Fibroblast of skin of right quadriceps (primary cell): ENCODE results near the gene KEAP1.

Experiments used
- DNase-seq: peaks from one replicate; pipeline ENCODE4 v3.0.0-alpha.2; 2013

KEAP1 gene

DNA sequence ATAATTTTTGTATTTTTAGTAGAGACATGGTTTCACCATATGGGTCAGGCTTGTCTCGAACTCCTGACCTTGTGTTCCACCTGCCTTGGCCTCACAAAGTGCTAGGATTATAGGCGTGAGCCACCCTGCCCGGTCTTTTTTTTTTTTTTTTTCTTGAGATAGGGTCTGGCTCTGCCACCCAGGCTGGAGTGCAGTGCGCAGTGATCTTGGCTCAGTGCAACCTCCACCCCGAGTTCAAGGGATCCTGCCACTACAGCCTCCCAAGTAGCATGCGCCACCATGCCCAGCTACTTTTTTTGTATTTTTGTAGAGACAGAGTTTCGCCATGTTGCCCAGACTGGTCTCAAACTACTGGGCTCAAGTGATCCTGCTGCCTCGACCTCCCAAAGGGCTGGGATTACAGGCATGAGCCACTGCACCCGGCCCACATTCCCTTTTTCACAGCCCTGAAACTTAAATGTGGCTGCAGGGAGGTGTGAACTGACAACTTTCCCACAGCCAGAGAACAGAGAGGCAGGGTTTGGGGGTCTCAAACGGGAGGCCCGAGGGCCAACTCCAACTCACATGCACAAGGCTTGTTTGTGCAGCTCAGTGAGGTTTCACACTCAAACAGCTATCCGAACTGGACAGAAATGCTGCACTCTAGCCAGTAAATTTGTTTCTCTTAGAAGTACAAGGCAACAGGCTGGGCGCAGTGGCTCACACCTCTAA, 18.5 kb upstream of the KEAP1 start:
- DNase-seq, result no peak

- no peak for DNase-seq
Observed at GRCh38 chr19:10520652-10521318, 17.6 kb upstream of the KEAP1 start.

GRCh38 chr19:10519421-10519820, 16.3 kb upstream of the KEAP1 start:
- no peak for DNase-seq

DNA sequence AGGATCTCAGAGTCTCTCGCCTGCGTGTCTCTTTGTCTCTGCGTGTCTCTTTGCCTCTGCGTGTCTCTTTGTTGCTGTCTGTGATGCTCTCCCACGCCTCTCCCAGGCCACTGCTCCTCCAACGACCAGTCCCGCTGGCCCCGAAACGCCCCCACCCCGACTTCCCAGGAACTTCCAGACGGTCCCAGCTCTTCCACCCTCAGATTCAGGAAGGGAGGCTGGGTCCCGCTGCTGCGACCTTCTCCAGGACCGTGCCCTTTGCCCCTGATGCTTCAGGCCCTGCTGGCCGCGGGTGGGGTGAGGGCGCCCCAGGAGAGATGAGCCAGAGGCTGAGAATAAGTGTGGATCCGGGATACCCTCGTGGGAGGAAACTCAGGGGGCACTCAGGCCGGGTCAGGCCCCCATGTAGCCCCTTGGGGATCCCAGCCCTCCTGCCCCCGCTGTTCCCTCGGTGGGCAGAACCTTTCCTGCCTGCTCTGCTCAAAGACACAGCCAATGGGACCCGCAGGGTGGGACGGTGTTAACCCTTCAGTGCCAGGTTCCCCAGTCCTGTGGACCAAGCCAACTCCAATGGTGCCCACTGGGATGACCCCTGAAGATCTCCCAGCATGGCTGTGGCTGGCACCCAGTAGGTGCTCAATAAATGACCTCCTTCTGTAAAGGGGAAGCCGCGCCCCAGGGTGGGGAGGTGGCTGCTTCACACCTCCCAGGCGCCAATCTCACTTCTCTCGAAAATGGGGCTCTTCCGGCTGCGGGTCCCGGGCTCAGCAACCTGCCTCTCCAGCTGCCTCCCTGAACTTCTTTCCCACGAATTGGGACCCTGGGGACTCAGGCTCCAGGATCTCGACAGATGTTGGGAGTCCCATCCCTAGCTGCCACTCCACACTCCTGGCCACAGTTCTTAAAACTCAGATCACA, 15.5 kb upstream of the KEAP1 start:
- DNase-seq, result no peak

GRCh38 chr19:10517760-10518443, 14.7 kb upstream of the KEAP1 start:
- no peak for DNase-seq

DNA sequence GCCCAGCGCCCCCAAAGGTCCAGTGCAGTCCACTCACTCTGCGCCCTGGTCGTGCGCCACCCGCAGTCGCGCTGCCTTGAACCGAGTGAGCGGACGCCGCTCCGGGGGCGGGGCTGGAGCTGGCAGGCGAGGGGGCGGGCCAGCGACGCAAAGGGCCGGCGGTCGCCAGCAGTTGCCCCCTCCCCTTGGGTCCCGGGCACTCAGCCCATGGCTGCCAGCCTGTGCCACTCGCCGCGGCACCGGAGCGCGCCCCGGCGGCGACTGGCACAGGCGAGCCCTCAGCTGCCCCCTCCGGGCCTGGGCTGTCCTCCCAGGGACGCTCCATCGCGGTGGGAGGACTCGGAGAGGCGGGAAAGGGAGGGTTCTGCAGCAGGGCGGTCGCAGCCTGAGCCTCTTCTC, 14.2 kb upstream of the KEAP1 start, which contains the start of gene S1PR5:
TSS of gene S1PR5 (minus strand) at position 87 of the 399 bp plus-strand sequence. CDS start 2,436 bp downstream, outside the sequence.
- DNase-seq, result no peak

DNA sequence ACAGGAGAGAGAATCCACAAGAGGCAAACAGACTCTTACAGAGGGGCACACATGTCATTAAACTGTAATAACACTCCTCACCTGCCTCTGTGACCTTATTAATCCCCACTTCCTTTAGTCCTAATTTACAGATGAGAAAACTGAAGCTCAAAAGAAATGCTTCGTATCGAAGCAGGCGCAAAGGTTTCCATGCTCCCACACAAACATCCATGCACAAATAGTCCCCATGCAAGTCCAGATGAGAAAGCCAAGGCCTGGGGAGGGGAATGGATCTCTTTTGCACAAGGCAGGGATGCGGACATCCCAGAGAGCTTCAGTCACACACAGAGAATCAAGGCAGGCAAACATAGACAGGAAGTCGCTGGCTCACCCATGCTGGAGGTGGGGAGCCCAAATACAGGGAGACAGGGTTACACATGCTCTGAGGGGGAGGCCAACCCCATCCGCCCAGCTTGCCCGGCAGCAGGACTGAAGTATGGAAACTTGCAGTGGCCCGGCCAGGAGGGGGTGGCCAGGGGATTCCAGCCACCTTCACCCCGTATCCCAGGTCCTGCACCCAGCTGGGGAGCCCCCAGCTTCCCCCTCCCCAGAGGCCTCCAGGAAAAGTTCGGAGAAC, 13.6 kb upstream of the KEAP1 start:
- DNase-seq, result no peak

DNA sequence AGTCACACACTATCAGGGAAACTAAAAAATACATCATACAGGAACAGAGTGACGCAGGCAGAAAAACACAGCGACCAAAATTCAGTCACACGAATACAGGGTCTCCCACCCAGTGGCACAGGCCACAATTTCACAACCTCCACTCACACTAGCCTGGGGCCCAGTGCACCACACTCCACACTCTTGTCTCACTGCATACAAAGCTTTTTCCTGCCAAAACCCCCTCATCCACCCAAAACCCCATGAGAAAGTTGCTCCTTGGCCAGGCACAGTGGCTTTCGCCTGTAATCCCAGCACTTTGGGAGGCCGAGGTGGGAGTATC, 12.9 kb upstream of the KEAP1 start:
- no peak for DNase-seq

DNA sequence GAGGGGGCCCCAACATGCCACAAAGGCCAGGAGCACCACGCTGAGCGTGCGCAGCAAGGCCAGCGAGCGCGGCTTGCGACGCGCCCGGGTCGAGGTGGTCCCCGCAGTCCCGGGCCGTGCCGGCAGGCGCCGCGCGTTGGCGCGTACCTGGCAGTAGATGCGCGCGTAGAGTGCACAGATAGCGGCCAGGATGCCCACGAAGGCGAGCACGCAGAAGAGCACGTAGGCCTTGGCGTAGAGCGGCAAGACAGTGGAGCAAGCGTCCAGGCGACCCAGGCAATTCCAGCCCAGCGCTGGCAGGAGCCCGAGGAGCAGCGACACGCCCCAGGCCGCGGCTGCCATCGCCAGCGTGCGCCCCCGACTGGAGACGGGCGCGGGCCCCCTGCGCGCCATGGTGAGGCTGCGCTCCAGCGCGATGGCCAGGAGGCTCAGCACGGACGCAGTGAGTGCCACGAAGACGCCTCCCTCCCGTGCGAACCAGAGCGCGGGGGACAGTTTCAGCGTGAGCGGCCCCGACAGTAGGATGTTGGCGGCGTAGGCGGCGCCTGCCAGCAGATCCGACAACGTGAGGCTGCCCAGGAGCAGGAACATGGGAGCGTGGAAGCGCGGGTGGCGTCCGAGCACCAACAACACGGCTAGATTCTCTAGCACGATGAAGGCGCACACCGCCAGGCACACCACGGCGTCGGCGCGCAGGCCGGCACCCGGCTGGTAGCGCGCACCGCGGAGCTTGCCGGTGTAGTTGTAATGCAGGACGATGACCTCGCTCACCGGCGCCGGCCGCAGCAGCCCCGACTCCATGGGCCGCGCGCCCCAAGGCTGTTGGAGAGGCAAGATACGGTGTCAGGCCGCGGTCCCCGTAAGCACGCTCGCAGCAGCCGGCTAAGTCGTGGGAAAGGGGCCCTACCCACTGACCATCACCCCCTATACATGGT, 11.3 kb upstream of the KEAP1 start:
- no peak for DNase-seq

GRCh38 chr19:10513223-10513622, 10.1 kb upstream of the KEAP1 start:
- no peak for DNase-seq

GRCh38 chr19:10510301-10510802, 7.2 kb upstream of the KEAP1 start:
- DNase-seq, result no peak

- no peak for DNase-seq
Observed at GRCh38 chr19:10508707-10509106, 5.6 kb upstream of the KEAP1 start.

DNA sequence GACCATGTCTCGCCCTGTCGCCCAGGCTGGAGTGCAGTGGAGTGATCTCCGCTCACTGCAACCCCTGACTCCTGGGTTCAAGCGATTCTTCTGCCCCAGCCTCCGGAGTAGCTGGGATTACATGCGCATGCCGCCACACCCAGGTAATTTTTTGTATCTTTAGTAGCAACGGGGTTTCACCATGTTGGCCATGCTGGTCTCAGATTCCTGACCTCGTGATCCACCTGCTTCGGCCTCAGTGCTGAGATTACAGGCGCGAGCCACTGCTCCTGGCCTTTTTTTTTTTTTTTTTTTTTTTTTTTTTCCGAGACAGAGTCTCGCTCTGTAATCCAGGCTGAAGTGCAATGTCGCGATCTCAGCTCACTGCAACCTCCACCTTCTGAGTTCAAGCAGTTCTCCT, 4.9 kb upstream of the KEAP1 start:
- no peak for DNase-seq

DNA sequence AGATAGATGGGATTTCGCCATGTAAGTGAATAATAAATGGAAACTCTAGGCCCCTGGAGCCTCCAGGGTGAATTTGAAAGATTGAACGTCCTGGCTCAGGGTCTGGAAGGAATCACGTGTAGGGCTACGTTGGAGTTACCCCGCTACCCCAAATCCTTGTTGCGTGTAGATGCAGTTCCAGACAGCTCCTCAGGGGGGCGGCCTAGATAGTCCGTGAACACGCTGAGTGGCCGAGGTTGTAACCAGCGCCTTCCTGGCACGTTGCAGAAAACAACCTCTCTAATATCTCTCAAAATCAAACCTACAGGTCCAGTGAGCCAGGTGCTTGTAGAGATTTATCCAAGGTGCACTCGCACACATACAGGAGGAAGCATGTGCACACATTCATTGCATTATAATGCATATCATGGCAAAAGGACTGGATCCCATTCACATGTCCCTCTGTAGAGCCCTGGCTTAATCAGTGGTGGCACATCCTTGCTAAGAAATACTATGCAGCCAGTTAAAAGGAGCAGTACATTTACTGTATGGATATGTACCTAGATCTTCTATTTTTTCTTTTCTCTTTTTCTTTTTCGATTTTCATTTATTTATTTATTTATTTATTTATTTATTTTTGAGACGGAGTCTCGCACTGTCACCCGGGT, 2.5 kb upstream of the KEAP1 start:
- DNase-seq, result peak; percentile 42

GRCh38 chr19:10502524-10503001, 593 bp downstream of the KEAP1 start:
- DNase-seq, result peak; percentile 93

DNA sequence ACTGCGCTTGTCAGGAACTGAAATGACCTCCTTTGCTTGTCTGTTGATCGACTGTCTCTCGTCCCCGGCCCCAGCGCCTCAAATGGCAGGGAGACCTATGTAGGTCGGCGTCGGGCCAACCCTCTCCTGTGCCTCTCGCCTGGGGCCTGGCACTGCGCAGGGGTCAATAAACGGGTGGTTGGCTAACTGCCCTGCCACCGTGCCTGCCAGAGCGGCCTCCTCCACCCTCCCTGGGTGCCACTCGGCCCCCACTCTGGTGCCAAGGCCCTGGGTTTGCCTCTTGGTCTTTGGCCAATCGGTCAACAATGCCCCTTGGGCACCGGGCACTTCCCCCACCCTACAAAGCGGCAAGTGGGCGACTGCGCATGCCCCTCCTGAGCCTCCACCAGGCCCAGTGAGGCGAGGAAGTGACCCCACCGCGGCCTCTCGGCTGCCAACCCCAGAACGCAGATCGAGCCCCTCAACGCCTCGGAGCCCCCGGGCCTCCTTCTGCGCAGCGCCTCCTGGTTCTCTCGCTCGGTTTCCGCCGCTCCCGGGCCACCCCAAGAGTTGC, 1.1 kb downstream of the KEAP1 start:
- DNase-seq, result peak; percentile 35

DNA sequence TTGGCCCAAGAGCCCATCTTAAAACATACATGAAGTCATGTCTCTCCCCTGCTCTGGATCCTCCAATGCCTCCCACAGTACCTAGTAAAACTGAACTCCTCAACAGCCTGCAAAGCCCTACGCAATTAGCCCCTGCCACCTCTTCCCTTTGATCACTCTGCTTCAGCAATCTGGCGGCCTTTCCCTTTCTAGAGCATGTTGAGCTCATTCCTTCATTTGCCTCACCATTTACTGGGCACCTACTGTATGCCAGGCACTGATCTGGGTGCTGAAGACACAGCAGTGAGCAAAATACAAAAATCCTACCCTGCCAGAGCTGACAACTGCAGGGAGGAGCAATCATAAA, 2.9 kb downstream of the KEAP1 start:
- DNase-seq, result no peak

- DNase-seq, result no peak
Observed at GRCh38 chr19:10499550-10500246, 3.5 kb downstream of the KEAP1 start.

- no peak for DNase-seq
Observed at GRCh38 chr19:10497371-10497770, 5.8 kb downstream of the KEAP1 start.
